Activated naive CD4-positive, alpha-beta T cell treated with anti-CD3 and anti-CD28 coated beads, Interleukin-2, amount 50 U/mL, for 24 hours (primary cell): Measurements from ENCODE around the gene WNK2.

Source experiments
- H3K27ac Mint-ChIP-seq: one replicate; pipeline ENCODE4 v1.8.0; 2021; ENCODE audit warnings: mild to moderate bottlenecking, mixed read lengths
- H3K27me3 Mint-ChIP-seq: one replicate; pipeline ENCODE4 v1.8.0; 2021; ENCODE audit warnings: mixed read lengths
- H3K36me3 Mint-ChIP-seq: one replicate; pipeline ENCODE4 v1.8.0; 2021; ENCODE audit warnings: mixed read lengths
- H3K4me1 Mint-ChIP-seq: one replicate; pipeline ENCODE4 v1.8.0; 2021; ENCODE audit warnings: mixed read lengths
- H3K4me3 Mint-ChIP-seq: one replicate; pipeline ENCODE4 v1.8.0; 2021; ENCODE audit warnings: mild to moderate bottlenecking, mixed read lengths
- H3K9me3 Mint-ChIP-seq: one replicate; pipeline ENCODE4 v1.8.0; 2021; ENCODE audit warnings: mixed read lengths

The WNK2 gene

DNA sequence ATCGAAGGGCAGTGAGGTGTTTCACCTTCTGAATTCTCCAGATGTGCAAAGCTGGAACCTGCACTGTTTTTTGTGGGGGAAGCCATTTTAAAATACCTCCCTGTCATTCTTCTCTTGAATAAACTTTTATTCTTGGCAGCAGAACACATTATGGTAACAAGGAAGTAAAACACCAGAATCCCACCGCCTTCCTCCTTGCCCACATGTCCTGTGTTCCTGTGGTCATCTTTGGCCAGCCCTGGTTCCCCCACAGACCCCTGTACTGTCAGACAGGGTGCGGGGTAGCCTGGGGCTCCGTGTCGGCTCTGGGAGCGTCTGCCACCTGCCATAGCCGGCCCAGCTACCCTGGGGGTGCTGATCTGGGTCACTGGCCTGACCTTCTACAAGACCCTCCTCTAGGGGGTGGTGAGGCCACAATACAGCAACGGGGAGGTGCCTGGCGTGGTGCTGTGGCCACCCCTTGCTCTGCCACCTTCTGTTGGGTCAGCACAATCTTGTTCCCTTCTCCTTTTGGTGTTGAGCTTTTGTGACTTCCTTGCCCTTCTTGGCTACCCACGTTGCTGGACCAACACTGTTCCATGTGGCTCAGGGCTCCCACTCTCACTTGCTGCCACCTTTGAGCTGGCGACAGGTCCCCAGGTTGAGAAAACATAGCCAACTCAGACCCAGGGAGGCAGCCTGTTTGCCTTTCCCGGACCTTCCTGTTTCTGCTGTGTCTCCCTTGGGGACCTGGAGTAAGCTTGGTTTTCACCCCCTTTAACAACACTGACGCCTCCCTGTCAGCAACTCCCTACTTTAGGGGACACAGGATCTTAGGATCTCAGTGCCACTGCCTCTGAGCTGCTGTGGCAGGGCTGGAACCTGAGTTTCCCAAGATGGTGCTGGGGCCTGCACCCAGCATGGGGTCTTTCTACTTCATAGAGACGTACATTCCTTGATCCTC is 4.8 kb downstream of the WNK2 start:
- H3K27me3 Mint-ChIP-seq: no peaks in the 10 kb centered on the region
- no peaks in the 10 kb centered on the region for H3K9me3 Mint-ChIP-seq
- no peak overlapping the region for H3K4me3 Mint-ChIP-seq
- no peaks in the 10 kb centered on the region for H3K4me1 Mint-ChIP-seq
- H3K27ac Mint-ChIP-seq: no peak overlapping the region
- H3K36me3 Mint-ChIP-seq: no peaks in the 10 kb centered on the region

DNA sequence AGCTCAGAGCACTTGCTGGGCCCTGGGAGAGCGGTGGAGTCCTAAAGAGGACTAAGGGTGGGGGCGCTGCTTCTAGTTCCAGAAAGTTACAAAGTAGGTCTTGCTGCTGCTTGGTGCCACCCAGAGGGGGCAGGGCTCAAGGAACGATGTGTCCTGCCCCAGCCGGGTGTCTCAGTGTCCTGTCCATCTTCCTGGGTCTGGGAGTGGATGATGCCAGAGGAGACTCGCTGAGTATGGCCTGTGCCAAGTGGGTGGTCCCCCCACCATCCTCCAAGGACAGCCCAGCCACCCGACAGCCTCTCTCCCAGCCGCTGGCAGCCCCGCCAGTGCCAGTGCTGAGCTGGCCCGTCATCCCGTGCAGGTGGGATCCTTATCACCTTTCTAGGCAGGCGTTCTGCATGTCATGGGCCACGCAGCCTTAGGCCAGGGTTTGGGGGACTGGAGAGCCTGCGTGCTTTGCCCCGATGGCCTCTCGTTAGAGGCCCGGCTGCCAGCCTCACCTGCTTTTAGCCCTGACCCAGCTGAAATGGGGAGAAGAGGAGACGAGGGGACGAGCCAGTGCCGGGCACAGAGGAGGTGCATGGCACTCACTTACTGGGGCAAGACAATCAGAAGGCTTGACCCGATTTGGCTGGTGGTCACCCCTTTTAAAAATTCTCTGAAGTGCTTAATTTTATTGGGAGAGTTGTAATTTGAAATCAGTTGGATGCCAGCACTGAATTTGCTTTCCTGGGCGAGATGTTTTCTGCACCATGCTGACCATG is 5.6 kb downstream of the WNK2 start:
- Mint-ChIP-seq H3K36me3 (no peaks in the 10 kb centered on the region), H3K27me3 (no peaks in the 10 kb centered on the region), H3K9me3 (no peaks in the 10 kb centered on the region), H3K4me1 (no peaks in the 10 kb centered on the region), H3K4me3 (no peak overlapping the region), H3K27ac (no peak overlapping the region)

DNA sequence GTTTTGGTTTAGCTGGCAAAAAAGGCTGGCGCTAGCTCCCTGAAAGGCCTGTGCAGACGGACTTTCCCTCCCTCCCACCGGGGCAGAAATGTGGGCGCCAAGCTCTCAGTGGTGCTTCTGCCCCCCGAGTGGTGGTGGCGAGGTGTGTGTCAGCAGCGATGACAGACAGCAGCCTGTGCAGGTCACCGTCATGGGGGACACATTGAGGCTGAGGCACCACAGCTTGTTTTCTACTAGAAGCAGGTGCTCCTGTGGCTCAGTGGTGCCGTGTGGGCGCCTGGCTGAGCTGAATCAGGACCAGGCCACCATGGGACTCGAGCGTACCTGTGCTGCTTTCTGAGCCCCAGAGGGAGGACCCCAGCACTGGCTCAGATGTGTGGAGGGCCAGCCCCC is 6.2 kb downstream of the WNK2 start:
- H3K27ac Mint-ChIP-seq: no peak overlapping the region
- H3K4me3 Mint-ChIP-seq: no peak overlapping the region
- no peaks in the 10 kb centered on the region for H3K27me3 Mint-ChIP-seq
- H3K4me1 Mint-ChIP-seq: no peaks in the 10 kb centered on the region
- H3K9me3 Mint-ChIP-seq: no peaks in the 10 kb centered on the region
- H3K36me3 Mint-ChIP-seq: no peaks in the 10 kb centered on the region

DNA sequence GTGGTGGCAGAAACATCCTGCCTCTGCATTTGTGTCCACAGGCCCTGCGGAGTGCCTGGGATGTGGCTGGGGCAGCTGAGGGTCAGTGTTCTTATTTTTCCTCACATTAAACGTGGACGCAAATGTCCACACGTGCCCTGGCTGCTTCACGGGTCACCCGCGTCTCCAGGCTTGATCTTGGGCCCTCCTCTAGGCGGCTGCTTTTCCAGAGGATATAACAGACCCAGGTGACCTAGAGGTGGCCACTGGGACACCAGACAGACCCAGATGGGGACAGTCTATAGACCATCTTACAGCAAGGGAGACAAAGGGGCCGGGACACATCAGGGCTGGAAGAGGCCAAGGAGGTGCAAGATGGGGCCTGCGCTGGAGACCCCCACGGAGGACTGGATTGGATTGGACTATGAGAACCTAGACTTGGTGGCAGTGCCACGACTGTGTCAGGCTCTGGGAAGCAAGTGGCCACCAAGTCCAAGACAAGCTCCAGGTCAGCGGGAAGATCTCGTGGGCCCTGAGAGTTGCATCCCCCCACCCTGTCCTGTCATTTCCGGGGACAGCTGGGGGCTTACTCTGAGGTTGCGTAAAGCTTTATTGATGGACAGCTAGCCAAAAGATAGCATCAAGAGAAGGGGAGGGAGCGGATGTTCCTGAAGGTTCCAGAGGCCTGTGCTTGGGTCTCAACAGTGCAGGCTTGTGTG is 6.9 kb downstream of the WNK2 start:
- H3K27ac Mint-ChIP-seq: no peak overlapping the region
- no peaks in the 10 kb centered on the region for H3K9me3 Mint-ChIP-seq
- H3K4me1 Mint-ChIP-seq: no peaks in the 10 kb centered on the region
- no peak overlapping the region for H3K4me3 Mint-ChIP-seq
- no peaks in the 10 kb centered on the region for H3K27me3 Mint-ChIP-seq
- no peaks in the 10 kb centered on the region for H3K36me3 Mint-ChIP-seq

DNA sequence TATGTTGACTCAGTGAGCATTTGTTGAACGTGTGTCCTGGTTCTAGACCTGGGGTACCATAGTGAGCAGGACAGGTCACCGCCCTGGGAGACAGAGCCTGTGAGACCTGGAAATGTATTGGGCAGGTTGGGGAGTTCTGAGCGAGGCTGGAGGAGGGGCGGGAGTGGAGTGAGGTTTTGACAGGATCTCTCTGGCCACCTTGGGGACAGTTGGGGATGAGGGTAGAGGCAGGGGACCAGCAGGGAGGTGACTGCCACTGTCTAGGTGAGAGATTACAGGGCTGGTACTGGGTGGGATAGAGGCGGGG is 7.4 kb downstream of the WNK2 start:
- Mint-ChIP-seq H3K4me1 (no peaks in the 10 kb centered on the region), H3K36me3 (no peaks in the 10 kb centered on the region), H3K4me3 (no peak overlapping the region), H3K27me3 (no peaks in the 10 kb centered on the region), H3K27ac (no peak overlapping the region), H3K9me3 (no peaks in the 10 kb centered on the region)

DNA sequence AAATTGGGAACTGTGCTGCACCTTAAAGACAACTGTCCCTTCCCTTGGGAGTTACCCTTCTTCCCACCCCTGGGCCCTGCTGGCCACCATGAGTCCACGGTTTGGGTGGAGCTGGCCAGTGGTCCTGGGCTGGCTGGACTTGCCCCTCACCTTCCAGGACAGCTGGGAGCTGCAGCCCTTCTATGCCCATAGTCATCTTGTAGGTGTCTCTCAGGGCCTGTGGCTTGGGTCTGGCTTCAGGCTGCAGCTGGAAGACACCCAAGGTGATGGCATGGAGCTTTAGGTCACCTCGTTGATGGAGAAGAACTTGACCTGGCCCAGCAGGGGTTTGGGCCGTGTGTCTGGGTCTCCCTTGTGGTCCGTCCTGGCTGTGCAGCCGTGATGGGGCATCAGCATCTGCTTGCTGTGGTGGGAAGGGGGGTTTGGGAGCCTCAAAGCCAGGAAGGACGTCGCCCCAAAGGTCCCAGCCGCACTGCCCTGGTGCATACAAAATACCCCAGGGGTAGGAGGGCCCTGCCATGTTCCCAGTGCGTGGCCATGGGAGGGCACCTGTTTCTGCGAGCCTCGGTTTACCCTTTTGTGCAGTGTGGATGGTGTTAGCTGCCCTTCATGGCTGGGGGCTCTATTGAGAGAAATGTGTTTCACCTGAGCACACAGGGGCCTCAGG is 8.9 kb downstream of the WNK2 start:
- Mint-ChIP-seq H3K36me3 (no peaks in the 10 kb centered on the region), H3K9me3 (no peaks in the 10 kb centered on the region), H3K27me3 (no peaks in the 10 kb centered on the region), H3K4me3 (no peak overlapping the region), H3K4me1 (no peaks in the 10 kb centered on the region), H3K27ac (no peak overlapping the region)

DNA sequence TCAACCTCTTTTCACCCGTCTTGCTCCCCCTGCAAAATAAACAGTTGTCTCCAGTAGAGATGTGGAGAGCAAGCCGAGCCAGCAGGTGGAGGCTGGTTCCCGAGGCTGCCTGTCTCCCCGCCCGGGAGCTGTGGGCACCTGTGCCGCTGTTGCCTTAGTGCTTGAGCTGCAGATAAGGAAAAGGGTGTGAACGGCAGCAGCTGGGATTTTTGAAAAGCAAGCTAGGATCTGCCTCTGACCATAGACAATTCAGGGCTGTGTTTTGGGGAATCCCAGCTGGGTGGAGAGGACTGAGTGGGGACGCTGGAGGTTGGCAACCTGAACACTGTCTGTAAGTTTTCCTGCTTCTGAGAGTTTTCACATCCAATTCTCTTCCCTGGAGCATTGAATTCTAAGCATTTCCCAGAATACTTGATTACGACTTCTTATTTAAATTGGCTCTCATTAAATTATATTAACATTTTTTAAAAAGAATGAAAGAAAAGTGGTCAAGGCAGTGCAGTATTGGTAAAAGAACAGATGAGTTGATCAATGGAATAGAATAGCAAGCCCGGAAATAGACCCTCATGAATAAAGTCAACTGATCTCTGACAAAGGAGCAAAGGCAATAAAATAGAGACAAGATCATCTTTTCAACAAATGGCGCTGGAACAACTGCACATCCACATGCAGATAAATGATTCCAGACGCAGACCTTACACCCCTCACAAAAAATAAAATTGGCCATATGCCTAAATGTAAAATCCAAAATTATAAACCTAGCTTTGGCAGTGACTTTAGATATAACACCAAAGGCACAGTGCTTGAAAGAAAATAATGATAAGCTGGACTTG is 9.7 kb downstream of the WNK2 start:
- H3K36me3 Mint-ChIP-seq: no peaks in the 10 kb centered on the region
- no peak overlapping the region for H3K27ac Mint-ChIP-seq
- no peaks in the 10 kb centered on the region for H3K4me1 Mint-ChIP-seq
- no peak overlapping the region for H3K4me3 Mint-ChIP-seq
- H3K9me3 Mint-ChIP-seq: no peaks in the 10 kb centered on the region
- no peaks in the 10 kb centered on the region for H3K27me3 Mint-ChIP-seq

DNA sequence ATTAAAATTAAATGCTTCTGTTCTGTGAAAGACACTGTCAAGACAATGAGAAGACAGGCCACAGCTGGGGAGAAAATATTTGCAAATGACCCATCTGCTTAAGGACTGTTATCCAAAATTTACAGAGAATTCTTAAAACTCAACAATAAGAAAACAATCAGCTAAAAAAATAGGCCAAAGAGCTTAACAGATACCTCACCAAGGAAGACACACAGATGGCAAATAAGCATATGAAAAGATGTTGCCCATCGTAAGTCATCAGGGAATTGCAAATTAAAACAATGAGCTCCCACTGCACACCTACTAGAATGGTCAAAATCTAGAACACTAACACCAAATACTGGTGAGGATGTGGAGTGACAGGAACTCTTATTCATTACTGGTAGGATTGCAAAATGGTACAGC is 10.3 kb downstream of the WNK2 start:
- no peaks in the 10 kb centered on the region for H3K27me3 Mint-ChIP-seq
- H3K4me3 Mint-ChIP-seq: no peak overlapping the region
- no peaks in the 10 kb centered on the region for H3K36me3 Mint-ChIP-seq
- no peaks in the 10 kb centered on the region for H3K4me1 Mint-ChIP-seq
- no peaks in the 10 kb centered on the region for H3K9me3 Mint-ChIP-seq
- H3K27ac Mint-ChIP-seq: no peak overlapping the region

DNA sequence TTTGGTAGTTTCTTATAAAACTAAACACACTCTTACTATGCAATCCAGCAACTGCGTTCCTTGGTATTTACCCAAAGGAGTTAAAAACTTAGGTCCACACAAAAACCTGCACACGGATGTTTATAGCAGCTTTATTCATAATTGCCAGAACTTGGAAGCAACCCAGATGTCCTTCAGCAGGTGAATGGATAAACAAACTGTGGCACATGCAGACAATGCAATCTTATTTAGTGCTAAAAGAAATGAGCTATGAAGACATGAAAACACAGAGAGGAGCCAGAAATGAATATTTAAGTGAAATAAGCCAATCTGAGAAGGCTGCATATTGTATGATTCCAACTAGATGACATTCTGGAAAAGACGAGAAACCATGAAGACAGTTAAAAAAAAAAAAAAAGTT is 10.7 kb downstream of the WNK2 start:
- Mint-ChIP-seq H3K27ac (no peak overlapping the region), H3K9me3 (no peaks in the 10 kb centered on the region), H3K36me3 (no peaks in the 10 kb centered on the region), H3K27me3 (no peaks in the 10 kb centered on the region), H3K4me3 (no peak overlapping the region), H3K4me1 (no peaks in the 10 kb centered on the region)

DNA sequence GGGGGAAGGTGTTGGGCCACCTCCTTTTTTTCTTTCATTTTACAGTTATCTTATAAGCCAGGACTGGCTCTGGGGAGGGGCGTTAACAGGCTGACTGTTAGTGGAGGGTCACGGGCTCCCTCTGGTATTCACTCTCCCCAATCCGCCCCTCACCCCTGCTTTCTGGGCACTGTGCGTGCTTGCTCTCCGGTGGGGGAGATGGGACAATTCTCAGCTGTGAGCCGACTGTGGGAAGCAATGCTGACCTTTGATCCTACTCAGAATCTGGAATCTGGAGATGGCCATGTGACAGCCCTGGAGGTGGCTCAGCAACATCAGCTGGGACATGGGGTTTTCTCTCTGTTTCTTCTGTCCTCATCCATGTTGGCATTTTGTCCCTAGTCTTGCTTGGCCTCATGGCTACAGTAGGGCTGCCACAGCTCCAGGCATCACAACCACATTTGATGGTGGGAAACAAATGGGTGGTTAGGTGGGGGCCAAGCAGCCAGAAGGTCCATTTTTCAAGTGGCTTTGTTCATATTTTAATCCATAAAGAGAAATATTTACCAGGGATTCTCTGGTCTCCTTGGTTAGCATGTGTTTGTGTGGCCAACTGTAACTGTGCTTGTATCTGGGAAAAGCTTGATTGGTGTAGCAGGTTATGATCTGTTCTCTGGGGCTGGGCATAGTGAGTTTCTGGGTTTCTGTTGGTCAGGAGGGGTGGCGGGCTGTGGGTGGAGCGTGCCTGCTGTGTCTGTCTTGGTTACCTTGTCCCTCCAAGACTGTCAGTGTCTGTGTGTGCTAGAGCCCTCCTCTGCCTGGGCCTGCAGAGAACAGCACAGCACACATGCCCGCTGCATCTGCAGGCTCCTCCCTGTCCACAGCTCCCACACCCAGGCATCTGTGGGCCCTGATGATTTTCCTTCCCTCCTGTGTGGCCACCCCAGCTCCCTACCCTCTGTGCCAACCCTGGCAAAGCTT is 12.4 kb downstream of the WNK2 start:
- Mint-ChIP-seq H3K27me3 (no peaks in the 10 kb centered on the region), H3K27ac (no peak overlapping the region), H3K4me3 (no peak overlapping the region), H3K9me3 (no peaks in the 10 kb centered on the region), H3K36me3 (no peaks in the 10 kb centered on the region), H3K4me1 (no peaks in the 10 kb centered on the region)

DNA sequence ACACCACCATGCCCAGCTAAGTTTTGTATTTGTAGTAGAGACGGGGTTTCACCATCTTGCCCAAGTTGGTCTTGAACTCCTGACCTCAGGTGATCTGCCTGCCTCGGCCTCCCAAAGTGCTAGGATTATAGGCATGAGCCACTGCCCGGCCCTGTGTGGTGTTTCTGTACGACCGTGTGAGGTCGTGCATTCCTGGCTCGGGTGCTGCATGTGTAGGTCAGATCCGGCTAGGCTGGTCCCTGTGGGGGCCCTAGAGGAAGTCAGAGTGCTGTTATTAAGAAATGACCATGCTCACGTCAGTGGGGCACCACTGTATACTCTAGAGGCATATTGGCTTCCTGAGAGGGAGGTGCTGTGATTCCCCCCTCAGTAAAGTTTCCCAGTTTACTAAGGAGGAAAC is 13.7 kb downstream of the WNK2 start:
- H3K4me1 Mint-ChIP-seq: no peaks in the 10 kb centered on the region
- H3K27ac Mint-ChIP-seq: no peak overlapping the region
- no peaks in the 10 kb centered on the region for H3K27me3 Mint-ChIP-seq

DNA sequence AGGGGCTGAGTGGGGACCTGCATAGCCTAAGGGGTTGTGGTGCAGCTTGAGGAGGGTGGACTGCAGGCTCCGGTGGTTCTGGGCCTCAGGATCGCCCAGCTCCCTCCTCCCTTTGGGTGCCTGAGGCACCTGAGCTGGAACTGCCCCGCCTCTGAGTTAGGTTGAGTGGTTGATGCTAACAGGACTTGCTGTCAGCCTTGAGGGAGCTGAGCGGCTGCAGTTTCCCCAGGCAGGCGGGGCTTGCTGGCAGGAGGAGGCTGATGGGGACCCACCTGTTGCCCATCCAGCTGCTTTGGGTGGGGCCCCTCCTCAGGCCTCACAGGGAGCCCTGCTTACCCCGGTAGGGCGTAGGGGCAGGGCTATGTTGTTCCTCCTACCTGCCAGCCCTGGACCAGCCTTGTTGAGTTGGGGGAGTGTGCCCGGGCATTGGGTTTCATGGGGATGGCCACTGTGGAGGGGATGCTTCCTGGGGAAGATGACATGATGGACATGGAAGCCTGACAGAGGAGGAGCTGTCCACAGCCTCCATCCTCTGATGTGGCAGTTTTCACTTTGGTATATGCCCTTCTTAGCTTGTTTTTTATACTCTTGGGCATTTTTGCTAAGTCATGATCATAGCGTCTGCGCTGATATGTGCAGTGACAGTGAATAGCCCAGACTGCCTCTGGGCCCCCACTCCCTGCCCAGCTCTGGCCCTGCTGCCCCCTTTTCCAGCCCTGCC is 14.3 kb downstream of the WNK2 start:
- Mint-ChIP-seq H3K27ac (no peak overlapping the region), H3K9me3 (no peaks in the 10 kb centered on the region), H3K36me3 (no peaks in the 10 kb centered on the region), H3K27me3 (no peaks in the 10 kb centered on the region), H3K4me3 (no peak overlapping the region), H3K4me1 (no peaks in the 10 kb centered on the region)

More for the DNA sequence above, 13.7 kb downstream of the WNK2 start:
- no peaks in the 10 kb centered on the region for H3K9me3 Mint-ChIP-seq
- no peaks in the 10 kb centered on the region for H3K36me3 Mint-ChIP-seq
- H3K4me3 Mint-ChIP-seq: no peak overlapping the region

DNA sequence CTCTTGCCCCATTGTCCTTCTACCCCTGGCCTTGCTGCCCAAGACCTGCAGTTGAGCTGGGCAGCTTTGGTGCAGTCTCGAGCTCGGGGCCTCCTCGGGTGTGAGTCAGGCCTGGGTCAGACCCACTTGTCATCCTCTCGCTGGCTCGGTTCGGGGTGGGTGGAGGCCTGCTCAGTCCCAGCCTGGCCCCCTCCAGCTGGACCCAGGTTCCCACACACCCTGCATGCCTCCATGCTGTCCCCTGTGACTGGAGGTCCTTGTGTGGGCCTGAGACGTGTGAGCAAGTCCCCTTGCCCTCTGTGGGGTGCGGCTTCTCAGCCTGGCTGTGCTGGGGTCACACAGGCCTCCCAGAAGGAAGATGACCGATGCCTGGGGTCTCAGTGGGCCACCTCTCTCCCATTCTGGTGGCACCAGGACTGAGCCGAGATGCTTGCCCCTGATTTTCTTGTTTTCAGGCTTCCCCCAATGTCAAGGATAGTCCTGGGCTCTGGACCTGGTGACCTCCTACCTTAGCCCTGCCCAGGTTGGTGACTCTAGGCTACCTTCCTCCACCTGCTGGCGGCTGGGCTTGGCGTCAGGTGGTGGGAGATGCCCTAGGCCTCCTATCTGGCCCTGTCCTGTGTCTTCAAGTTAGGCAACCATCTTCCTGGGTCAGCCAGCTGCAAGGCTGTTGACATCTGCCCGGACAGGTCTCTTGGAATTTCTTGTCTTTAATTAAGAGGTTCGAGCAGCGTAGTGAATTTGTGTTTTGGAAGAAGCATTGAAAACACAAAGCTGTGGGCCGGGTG is 15.1 kb downstream of the WNK2 start:
- Mint-ChIP-seq H3K9me3 (no peaks in the 10 kb centered on the region), H3K27ac (no peak overlapping the region), H3K36me3 (no peaks in the 10 kb centered on the region)

More for the DNA sequence above, 15.1 kb downstream of the WNK2 start:
- Mint-ChIP-seq H3K27me3 (no peaks in the 10 kb centered on the region), H3K4me1 (no peaks in the 10 kb centered on the region), H3K4me3 (no peak overlapping the region)
